Ovary (tissue), 9 donors: ENCODE measurements around the gene SH3BGRL2. TPM values are rescaled to one million over a fixed set of nuclear protein-coding genes. Genes with fewer than 3 reads are reported as not detected.
"Not testable (repeated sequence)": the region's sequence is repeated elsewhere in the genome, so short reads cannot be mapped to it uniquely, and the experiment has no call there.

Experiments
- DNase-seq, 5 donors: peaks; one replicate each; pipeline ENCODE4 v3.0.0-alpha.2; 2019 to 2020
- H3K27ac ChIP-seq, 2 donors: fragments of 200-600 bp; one replicate each; pipeline versions ENCODE4 v1.5.1 to v1.8.0; 2019 to 2022
- H3K27me3 ChIP-seq: fragments of 200-600 bp; one replicate; pipeline ENCODE4 v1.8.0; 2022
- H3K36me3 ChIP-seq: fragments of 200-600 bp; sonication (generic); one replicate; pipeline ENCODE4 v1.5.1; 2019
- H3K4me1 ChIP-seq: one replicate; pipeline ENCODE4 v1.8.1; 2013; ENCODE audit warnings: mild to moderate bottlenecking, moderate library complexity; ENCODE audit not compliant: insufficient read depth
- H3K4me3 ChIP-seq: fragments of 200-600 bp; sonication (generic); one replicate; pipeline ENCODE4 v1.5.1; 2017
- H3K9me3 ChIP-seq, 2 donors: fragments of 200-600 bp in 1 of 2; sonication (generic) in 1 of 2; one replicate each; pipeline versions ENCODE4 v1.5.1 to v1.8.1; 2013 to 2019; ENCODE audit warnings: mild to moderate bottlenecking in 1 of 2, moderate library complexity in 1 of 2
- EP300 ChIP-seq: sonication (generic); formaldehyde crosslinking; IDR thresholded peaks from one replicate; pipeline ENCODE4 v1.6.1; 2017; ENCODE audit warnings: antibody characterized with exemption
- POLR2A ChIP-seq: fragments of 450-650 bp; IDR thresholded peaks from one replicate; pipeline ENCODE4 v1.6.1; 2017; ENCODE audit warnings: antibody characterized with exemption, mild to moderate bottlenecking, moderate library complexity
- WGBS, 3 donors: extraction: QIAGEN DNeasy Blood & Tissue Kit in 1 of 3; methylation state at CpG; one replicate each; pipeline versions ENCODE4 v1.1.5 to v1.1.7; 2013 to 2017; 5-methylcytosine and 5-hydroxymethylcytosine counted together
- intact Hi-C, 4 donors: fragments of 100-400 bp; cut with DNase I; formaldehyde crosslinking; loops; one replicate each; pipeline versions ENCODE4 v1.11.0 to v1.15.1; 2022 to 2023
- polyA plus RNA-seq, 2 donors: library from polyadenylated mRNA; stranded (reverse); fragments of 200-250 nt in 1 of 2; fragments of 350-450 nt in 1 of 2; fragmentation: Illumina TruSeq in 1 of 2; extraction: RNeasy Lipid Tissue Mini Kit (QIAGEN cat#74804) in 1 of 2; gene quantifications; one replicate each; pipeline ENCODE4 v1.2.3, GENCODE V29; 2013 to 2014
- total RNA-seq, 7 donors: library from RNA; depleted of rRNA in 2 of 7; stranded (reverse); fragments of >200 nt in 2 of 7; fragmentation: NEBNext Ultra II Directional in 3 of 7; extraction: Animal tissue kit (Norgen Biotek cat#: 25700) in 3 of 7; gene quantifications; one replicate each; pipeline versions ENCODE4 v1.1.0 to v1.2.4, GENCODE V29; 2016 to 2023
- TF ChIP-seq, protein P1 (sequence below), 3 donors: fragments of 450-650 bp in 2 of 3; fragments of 200-600 bp in 1 of 3; IDR thresholded peaks; one replicate each; pipeline versions ENCODE4 v1.5.1 to v1.8.0; 2016 to 2022; ENCODE audit warnings: antibody characterized with exemption in 3 of 3, mild to moderate bottlenecking in 1 of 3
- donor health status: DM: no; HTN: no; CAD: no; lungs with moderate emphysema.
- donor health status: DM: no; HTN: no; CAD: no.
- donor health status: Bipolar disorder and iron deficiency.
- donor health status: DM: yes; HTN: yes; CAD: no.
- donor health status: DM: no; HTN: no; CAD: no.
- donor health status: DM: yes; HTN: yes; CAD: no.

SH3BGRL2 gene
- total and polyA plus RNA-seq, 9 donors: 3.8 to 19.0 (median 8.1) TPM

DNA sequence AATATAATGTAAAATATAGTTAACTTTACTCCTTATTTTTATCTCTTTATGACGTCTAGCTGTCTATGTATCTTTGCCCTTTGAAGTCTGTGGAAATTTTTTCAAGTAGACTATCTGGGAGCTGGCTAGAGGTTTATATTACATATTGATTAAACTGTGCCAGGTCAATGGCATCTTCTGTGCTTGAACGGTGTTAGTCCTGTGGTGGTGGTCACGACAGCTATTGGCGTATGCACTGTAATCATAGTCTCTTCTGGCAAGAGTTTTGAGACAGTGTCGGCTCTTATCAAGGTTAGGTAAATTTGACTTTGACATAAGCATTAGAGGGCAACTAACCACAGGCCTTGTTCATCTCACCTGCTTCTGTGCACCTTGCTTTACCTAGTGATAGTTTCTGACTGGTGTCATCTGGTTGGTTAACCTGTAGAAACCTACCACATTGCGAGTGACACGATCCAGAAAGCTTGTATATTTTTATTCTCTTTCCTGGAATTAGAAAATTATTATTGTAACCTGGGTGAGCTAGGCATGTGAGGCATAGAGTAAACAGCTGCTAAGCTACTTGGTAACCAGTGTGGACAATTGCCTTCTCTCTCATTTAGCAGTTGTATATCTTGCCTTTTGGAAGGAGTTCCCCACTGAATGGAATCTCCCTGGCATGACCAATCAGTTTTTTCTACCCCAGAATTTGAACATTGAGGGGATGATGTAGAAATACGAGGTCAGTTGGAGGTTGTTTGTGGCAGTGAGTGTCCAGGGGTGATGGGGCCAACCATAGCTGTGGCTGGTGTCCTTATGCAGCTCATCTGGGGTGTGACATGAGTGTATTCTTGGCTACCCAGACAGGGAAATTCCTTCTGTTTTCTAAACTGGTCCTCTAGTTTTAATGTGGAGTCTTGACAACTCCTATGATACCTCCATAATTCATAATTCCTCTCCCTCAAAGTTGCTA is 45.9 kb downstream of the SH3BGRL2 start:
- Histone ChIP-seq H3K4me3 (no peak overlapping the region), H3K27me3 (no peaks in the 10 kb centered on the region), H3K9me3 (no peaks in the 10 kb centered on the region), H3K36me3 (no peaks in the 10 kb centered on the region), H3K27ac (no peak overlapping the region), H3K4me1 (no peaks in the 10 kb centered on the region)
- intact Hi-C loops: no loop called here
- WGBS, 3 donors: 70 to 74% (median 73%) methylated on average over 8 of the region's 8 CpGs
- DNase-seq: no peak
- TF ChIP-seq, protein P1, sequence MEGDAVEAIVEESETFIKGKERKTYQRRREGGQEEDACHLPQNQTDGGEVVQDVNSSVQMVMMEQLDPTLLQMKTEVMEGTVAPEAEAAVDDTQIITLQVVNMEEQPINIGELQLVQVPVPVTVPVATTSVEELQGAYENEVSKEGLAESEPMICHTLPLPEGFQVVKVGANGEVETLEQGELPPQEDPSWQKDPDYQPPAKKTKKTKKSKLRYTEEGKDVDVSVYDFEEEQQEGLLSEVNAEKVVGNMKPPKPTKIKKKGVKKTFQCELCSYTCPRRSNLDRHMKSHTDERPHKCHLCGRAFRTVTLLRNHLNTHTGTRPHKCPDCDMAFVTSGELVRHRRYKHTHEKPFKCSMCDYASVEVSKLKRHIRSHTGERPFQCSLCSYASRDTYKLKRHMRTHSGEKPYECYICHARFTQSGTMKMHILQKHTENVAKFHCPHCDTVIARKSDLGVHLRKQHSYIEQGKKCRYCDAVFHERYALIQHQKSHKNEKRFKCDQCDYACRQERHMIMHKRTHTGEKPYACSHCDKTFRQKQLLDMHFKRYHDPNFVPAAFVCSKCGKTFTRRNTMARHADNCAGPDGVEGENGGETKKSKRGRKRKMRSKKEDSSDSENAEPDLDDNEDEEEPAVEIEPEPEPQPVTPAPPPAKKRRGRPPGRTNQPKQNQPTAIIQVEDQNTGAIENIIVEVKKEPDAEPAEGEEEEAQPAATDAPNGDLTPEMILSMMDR (IDR thresholded peaks at IDR 0.05): no peak
- TF ChIP-seq EP300 (no peak), POLR2A (no peak)

DNA sequence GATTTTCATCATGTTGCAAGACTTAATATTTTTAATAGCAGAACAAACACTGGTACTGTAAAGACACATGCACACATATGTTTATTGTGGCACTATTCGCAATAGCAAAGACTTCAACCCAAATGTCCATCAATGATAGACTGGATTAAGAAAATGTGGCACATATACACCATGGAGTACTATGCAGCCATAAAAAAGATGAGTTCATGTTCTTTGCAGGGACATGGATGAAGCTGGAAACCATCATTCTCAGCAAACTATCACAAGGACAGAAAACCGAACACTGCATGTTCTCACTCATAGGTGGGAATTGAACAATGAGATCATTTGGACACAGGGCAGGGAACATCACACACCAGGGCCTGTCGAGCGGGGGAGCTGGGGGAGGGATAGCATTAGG is 51.6 kb downstream of the SH3BGRL2 start:
- H3K9me3 ChIP-seq, intact Hi-C loops, H3K27ac ChIP-seq, H3K4me3 ChIP-seq, H3K27me3 ChIP-seq, H3K4me1 ChIP-seq, H3K36me3 ChIP-seq, DNase-seq: not testable (repeated sequence)
- WGBS, 3 donors: 73 to 97% (median 94%) methylated on average over 4 of the region's 4 CpGs

DNA sequence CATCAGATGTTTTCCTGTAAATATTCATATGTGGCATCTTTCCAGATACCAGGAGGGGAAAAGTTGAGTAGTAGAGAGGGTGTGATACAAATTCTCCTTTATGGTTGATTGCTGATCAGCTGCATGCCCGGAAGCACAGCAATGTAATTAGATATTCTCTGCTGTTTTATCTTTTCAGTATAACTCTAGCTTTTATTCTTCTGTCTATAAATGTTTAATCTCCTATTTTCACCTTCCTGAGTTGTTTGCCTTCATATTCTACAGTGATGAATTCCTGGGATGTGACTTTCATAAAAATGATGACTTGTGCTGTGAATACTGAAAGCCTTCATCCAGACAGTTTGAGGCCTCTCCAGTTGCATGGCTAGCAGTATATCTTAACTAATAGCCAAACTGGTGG is 53.7 kb downstream of the SH3BGRL2 start:
- no peaks in the 10 kb centered on the region for H3K36me3 ChIP-seq
- H3K9me3 ChIP-seq: no peaks in the 10 kb centered on the region
- H3K4me3 ChIP-seq: no peak overlapping the region
- WGBS, 3 donors: 70 to 85% (median 79%) methylated on average over 1 of the region's 1 CpG
- DNase-seq: no peak
- TF ChIP-seq POLR2A (no peak), EP300 (no peak)
- TF ChIP-seq, protein P1 (IDR thresholded peaks at IDR 0.05): no peak
- intact Hi-C loops: no loop called here
- peaks cover 1% of the 10 kb centered on the region for H3K4me1 ChIP-seq
- H3K27ac ChIP-seq: no peak overlapping the region
- H3K27me3 ChIP-seq: no peaks in the 10 kb centered on the region

DNA sequence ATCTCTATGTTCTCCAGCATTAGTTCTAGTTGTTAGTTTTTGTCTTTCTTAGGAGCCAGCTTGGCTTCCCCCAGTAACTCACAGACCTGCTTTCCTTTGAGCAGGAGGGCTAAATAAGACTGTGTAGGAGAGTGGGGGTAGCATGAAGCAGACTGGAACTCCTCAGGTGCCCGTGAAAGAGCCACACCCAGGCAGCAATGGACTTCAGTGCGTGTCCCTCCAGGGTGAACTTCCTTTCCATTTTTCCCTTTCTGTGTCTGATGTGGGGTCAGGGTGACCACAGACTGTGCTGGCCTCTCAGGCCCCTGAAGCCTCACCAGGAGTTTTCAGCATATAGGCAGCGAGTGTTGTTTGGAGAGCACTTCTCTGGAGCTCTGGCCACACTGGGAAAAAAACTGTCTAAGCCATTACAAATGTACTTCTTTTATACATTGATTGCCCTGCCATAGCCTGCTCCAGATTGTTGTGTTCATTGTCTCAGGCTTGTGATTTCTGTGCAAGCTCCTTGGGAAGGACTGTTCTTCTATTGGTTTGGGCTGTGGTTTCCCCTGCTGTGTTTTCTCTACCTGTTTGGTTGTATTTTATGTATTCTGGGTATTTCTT is 55.7 kb downstream of the SH3BGRL2 start:
- Histone ChIP-seq H3K27me3 (no peaks in the 10 kb centered on the region), H3K9me3 (no peaks in the 10 kb centered on the region), H3K4me1 (peaks cover 1% of the 10 kb centered on the region), H3K36me3 (no peaks in the 10 kb centered on the region), H3K4me3 (no peak overlapping the region), H3K27ac (no peak overlapping the region)
- TF ChIP-seq, protein P1 (IDR thresholded peaks at IDR 0.05): no peak
- TF ChIP-seq POLR2A: no peak
- TF ChIP-seq EP300: no peak
- intact Hi-C loops: no loop called here
- 67 to 72% (median 71%) methylated on average over 3 of the region's 3 CpGs for WGBS, 3 donors
- no peak for DNase-seq

DNA sequence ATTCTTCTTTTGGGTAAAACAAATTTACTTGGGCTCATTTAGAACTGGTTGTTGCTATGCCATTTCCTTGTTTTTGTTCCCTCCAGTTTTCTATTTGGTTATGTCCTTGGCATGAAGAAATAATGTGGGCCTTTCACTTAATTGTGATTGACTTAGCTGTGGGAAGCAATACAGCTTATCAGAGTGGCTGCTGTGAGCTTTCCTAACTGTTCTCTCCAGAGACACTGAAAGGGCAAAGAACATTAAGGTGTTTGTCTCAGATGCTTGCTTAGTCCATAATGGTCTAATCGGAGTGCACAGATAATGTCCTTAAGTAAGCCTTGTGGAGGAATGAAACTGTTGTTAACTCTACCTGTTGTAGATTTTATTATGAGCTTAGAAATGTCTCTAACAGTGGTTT is 56.6 kb downstream of the SH3BGRL2 start:
- H3K4me1 ChIP-seq: peaks cover 1% of the 10 kb centered on the region

More for the DNA sequence above, 56.6 kb downstream of the SH3BGRL2 start:
- Histone ChIP-seq H3K27ac (no peak overlapping the region), H3K36me3 (no peaks in the 10 kb centered on the region), H3K9me3 (no peaks in the 10 kb centered on the region), H3K4me3 (no peak overlapping the region), H3K27me3 (no peaks in the 10 kb centered on the region)
- 42 to 60% (median 52%) methylated on average over 1 of the region's 1 CpG for WGBS, 3 donors
- intact Hi-C loops: no loop called here
- DNase-seq: no peak
- TF ChIP-seq EP300 (no peak), POLR2A (no peak)
- TF ChIP-seq, protein P1 (IDR thresholded peaks at IDR 0.05): no peak
